GM04503 (cell line): ENCODE results near the gene LMBR1L.
"Not testable (repeated sequence)": the region's sequence is repeated elsewhere in the genome, so short reads cannot be mapped to it uniquely, and the experiment has no call there.

Experiments
- DNase-seq: peaks from one replicate; pipeline ENCODE4 v3.0.0-alpha.2; 2012; ENCODE audit warnings: low read depth

Gene LMBR1L, protein sequence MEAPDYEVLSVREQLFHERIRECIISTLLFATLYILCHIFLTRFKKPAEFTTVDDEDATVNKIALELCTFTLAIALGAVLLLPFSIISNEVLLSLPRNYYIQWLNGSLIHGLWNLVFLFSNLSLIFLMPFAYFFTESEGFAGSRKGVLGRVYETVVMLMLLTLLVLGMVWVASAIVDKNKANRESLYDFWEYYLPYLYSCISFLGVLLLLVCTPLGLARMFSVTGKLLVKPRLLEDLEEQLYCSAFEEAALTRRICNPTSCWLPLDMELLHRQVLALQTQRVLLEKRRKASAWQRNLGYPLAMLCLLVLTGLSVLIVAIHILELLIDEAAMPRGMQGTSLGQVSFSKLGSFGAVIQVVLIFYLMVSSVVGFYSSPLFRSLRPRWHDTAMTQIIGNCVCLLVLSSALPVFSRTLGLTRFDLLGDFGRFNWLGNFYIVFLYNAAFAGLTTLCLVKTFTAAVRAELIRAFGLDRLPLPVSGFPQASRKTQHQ

DNA sequence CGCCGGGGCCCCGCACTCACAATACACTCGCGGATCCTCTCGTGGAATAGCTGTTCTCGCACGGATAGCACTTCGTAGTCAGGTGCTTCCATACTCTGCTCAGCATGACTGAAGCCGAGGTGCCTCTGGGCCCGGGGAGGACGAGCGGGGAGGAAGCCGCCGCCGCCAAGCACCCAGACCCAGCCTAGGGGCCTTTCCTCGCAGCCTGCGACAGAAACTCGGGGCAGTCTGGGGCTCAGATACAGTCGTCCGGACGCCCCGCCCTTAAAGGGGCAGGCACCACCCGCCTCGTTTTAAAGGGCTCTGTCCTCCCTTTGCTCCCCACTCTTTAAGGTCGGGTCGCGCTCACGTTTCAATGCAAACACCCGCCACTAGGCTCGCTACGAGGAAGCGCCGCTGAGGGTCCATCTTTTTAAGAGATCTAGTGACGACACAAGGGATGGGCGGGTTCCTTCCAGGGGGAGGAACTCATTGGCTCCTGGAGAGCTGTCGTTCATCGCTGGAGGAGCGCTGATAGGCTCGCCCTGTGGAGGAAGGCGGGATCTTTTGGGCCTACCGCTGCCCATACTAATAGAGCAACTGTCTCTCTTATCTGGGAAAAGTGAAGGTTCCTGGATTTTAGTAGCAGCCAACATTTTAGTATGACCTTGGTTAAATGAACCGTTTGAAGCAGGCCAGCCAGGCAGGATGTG is at the start of gene LMBR1L:
LMBR1L (minus strand) TSS at position 384 of the 692 bp plus-strand sequence; CDS start at position 92, 292 bp downstream.
- DNase-seq: peak; percentile 93

DNA sequence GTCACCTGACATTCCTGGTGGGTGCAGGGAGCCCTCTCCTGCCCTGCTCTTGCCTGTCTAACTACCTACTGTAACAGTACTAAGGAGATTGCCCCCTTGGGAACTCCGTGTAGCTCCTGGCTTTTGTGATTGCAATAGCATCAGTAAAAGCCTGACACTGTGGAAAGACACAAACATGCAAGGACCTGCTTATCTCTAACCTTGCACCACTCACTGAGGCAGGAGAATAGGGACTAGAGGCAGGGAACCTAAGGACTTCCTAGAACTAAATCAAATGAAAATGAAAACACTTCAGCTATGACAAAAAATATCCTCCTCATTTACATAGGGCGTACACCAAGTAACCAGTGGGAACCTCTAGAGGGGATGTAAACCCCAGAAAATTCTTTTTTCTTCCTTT is 49.8 kb upstream of the LMBR1L start:
- no peak for DNase-seq

DNA sequence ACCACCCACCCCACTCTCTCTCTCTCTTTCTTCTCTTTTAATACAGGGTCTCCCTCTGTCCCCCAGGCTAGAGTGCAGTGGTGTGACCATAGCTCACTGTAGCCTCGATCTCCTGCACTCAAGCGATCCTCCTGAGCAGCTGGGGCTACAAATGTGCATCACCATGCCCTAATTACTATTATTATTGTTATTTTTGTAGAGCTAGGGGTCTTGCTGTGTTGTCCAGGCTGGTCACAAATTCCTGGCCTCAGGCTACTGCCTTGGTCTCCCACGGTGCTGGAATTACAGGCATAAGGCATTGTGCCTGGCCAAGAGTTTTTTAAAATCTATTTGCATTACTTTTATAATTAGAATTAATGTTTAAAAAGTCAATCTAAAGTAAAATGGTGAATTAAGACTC is 43.6 kb upstream of the LMBR1L start:
- DNase-seq: no peak

DNA sequence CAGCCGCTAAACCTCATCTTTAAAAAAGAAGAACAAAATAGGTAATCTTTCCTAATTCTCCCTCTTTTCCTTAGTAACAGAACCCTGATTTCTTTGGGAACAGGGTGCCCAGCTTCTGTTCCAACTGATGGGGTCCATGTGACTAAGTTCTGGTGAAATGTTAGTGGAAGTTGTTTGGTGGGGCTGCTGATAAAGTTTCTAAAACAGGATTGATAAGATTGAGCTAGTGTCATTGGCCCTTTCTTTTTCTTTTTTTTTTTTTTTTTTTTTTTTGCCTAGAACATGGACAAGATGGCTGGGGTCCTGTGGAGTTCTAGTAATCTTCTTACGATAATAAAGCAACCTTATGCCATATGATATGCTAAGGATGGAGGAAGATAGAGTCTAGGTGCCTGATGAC is 36.7 kb upstream of the LMBR1L start:
- no peak for DNase-seq

DNA sequence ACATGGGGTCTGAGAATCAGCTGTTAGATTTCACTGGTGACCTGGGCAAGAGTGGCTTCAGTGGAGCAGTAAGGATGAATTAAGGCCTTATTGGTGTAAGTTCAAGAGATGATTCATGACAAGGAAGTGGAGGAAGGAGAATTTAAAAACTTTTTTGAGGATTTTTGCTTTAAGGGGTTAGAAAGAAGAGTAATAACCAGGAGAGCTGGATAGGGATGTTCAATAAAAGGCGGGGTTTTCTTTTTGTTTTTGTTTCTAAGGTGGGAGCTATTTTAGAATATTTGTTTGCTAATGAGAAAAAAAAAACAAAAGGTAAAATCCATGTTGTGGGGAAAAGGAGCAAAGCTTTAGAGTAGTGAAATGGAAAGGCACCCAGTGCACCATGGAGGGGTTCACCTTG is 35.8 kb upstream of the LMBR1L start:
- no peak for DNase-seq

DNA sequence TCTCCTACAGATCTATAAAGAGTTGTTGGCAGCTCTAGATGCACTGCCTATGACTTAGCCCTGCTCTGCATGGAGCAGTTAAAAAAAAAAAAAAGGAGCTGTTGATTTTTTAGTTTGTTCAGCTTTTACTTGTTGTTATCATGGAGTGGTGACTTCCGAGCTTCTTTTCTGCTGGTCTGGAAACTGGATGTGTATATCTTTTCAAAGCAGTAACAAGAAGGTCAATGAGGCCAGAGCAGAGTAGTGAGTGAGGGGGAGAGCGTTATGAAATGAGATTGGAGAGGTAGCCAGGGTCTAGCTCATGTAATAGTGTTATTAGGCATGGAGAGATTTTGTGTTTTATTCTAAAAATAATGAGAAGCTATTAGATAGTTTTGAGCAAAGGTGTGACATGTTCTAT is 33.7 kb upstream of the LMBR1L start:
- no peak for DNase-seq

DNA sequence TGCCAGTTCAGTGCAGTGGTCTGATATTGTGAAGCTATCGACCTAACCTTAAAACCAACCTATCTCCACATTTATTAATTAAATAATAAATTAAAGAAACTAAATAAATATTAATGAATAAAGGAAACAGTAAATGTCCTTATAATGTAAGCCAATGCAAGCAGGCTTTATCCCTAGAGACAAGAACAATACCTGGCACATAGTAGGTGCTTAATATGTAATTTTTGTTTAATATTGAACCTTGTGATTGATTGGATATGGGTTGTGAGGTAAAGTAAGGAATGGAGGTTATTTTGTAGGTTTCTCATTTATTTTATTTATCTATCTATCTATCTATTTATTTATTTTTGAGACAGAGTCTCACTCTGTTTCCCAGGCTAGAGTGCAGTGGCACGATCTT is 28.4 kb upstream of the LMBR1L start:
- DNase-seq: no peak

DNA sequence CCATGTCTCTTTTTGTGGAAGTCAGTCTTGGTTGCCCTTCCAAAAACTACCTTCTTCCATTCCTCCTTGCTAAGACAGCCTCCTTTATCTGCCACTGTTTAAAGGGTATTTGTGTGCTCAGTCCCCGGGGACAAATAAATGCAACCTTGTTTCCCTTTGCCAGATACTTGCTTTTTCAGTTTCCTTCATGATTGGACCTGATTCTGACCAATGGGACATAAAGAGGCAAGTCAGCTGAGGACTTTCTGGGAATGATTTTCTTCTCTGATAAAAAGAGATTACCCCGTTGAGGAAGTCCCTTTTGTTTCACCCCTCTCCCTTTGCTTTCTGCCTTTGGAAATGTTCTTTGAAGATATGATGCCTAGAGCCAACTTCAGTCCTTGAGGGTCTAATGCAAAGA is 27.9 kb upstream of the LMBR1L start:
- DNase-seq: no peak

DNA sequence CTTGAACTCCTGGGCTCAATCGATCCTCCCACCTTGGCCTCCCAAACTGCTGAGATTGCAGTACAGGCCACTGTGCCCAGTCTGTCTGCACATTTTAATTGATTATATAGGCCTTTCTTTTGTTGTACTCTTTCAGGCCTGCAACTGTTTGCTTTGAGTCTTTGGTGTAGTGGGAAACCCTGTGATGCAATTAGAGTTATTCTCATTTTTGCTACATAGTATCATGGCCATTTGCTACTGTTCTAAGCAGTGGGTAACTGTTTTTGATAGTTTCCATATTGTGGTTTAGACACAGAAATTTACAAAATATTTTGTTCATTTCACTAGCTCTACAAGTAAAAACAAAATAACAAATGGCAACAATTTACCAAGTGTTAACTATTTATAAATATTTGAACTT is 26.8 kb upstream of the LMBR1L start:
- DNase-seq: peak; percentile 11

DNA sequence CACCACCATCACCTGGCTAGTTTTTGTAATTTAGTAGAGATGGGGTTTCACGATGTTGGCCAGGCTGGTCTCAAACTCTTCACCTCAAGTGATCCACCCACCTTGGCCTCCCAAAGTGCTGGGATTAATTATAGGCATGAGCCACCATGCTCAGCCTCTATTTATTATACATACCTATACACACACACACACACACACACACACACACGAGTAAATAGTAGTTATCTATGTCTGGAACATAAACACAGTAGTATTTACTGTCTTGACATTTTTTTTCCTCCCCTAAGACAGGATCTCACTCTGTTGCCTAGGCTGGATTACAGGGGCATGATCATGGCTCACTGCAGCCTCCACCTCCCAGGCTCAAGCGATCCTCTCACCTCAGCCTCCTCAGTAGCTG is 26.4 kb upstream of the LMBR1L start:
- not testable (repeated sequence) for DNase-seq

DNA sequence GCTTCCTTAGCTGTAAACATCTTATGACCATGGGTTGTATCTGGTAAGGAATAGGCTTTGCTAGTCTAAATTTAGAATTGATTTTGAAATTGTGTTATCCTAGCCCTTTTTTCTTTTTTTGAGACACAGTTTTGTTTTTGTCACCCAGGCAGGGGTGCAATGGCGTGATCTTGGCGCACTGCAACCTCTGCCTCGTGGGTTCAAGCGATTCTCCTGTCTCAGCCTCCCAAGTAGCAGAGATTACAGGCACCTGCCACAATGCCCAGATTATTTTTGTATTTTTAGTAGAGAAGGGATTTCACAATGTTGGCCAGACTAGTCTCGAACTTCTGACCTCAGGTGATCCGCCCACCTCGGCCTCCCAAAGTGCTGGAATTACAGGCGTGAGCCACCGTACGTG is 22.9 kb upstream of the LMBR1L start:
- DNase-seq: no peak

DNA sequence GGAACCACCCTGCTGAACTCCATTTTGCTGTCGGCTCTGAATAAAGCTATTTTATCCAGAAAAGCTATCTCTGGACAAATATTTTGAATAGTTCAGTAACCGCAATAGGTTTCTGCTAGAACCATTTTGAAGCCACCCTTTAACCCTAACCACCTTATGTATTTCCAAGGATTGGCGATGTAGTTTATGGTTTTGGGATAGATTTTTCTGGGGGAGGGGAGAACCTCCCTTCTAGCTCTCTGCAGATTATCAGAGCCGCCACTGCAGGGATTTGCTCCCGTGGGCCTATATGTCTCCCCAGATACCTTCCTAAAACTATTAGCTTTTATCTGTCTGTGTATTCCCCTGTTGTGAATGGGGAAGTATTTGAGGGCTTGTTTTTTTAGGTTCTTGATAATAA is 22.4 kb upstream of the LMBR1L start:
- no peak for DNase-seq

DNA sequence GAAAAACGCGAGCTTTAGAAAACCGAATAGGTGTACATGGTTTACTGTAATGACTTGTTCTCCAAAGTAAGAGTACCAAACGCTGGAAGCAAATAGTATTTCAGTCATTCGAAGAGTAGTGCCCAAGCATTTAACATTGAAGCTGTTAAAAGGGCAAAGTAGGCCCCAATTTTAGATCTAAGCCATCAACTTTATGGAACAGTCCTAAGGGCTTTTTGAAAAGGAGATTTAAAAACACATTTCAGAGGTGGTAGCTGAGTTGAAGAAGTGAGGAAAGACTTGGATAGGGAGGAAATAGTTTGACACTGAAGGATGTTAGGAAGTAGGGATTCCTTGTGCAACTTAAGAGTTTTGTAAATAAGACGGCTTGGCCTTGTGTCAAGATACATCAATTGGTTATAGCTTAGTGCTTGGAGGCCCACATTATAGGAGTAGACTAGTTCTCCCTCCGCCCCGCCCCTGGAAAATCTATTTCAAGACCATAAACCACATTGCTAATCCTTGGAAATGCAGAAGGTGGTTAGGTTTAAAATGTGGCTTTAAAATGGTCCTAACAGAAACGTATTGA is 21.3 kb upstream of the LMBR1L start:
- no peak for DNase-seq

DNA sequence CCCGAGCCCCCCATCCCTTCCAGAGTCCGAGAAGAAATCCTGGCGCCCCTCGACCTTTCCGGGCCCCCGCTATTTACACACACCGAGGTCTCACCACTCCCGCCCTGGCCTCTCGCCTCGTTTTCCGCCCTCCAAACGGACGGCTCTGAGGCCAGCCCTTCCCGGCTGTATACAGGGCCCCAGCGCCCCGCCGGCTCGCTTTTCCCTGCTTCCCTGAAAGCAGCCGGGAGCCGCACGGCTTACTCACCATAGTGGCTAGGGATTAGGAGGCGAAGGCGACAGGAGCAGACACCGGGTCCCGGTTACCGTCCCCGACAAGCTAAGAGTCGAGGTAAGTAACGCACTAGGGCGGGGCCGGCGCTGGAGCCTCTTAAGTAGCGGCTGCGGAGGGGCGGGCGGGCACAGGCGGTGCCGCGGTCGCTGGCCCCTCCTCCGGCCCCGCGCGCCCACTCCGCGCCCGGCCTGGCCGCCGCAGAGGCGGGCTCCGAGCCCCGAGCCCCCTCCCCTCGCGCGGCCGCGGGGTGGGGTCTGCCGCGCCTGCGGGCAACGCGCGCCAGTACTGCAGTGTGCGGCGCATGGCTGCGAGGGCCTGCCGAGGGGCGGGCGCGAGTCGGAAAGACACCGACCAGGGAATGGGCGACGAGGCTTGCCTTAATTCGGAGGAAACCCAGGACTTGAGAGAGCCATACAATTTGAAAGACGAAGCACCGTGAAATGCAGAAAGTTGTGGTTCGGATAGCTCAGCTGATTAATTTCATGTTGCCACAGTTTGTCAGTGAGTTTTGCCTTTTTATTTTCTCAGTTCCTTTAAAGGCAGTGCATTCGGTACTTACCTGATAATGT is 20.6 kb upstream of the LMBR1L start, which contains the start of gene TUBA1B:
TUBA1B (minus strand) TSS at position 345 of the 843 bp plus-strand sequence; CDS start at position 250, 95 bp downstream.
- no peak for DNase-seq

DNA sequence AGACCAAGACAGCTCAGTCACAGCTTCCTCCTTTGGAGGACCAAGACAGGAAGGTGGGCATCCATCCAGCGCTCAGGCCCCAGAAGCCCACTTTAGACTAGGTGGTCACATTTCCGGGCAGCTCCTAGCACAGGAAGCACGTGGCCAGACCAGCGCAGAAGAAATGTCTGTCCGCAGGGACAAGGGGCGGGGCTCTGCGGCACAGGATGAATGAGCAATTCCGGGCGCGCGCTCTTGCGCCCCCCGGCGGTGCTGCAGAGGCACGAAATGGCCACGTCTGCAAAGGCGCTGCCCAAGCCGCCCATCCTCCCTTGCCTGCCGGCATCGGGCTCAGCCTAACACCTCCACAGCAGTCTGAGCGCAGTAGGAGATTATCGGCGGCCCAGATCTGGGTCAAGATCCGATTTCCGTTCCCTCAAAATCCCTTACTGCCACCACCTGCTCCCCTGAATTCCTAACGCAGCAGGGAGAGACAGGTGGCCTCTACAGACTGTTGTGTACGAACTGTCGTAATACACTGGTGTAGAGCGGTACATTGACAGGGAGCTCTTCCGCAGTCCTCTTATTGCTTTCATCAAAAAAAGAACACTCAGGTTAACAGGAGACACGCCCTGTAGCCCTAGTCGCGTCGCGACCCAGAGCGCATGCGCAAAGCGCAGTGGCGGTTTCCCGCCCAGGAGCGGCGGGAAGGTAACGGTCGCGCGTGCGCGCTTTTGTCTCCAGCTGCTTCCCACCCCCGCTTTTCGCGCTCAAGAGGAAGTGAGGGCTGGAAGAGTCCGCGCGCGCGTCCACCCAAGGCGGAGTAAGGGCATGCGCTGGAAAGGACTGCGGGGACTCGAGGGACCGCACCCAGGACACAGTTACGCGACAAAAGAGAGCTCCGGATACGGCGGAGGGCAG is 19.8 kb upstream of the LMBR1L start:
- DNase-seq: peak; percentile 54

DNA sequence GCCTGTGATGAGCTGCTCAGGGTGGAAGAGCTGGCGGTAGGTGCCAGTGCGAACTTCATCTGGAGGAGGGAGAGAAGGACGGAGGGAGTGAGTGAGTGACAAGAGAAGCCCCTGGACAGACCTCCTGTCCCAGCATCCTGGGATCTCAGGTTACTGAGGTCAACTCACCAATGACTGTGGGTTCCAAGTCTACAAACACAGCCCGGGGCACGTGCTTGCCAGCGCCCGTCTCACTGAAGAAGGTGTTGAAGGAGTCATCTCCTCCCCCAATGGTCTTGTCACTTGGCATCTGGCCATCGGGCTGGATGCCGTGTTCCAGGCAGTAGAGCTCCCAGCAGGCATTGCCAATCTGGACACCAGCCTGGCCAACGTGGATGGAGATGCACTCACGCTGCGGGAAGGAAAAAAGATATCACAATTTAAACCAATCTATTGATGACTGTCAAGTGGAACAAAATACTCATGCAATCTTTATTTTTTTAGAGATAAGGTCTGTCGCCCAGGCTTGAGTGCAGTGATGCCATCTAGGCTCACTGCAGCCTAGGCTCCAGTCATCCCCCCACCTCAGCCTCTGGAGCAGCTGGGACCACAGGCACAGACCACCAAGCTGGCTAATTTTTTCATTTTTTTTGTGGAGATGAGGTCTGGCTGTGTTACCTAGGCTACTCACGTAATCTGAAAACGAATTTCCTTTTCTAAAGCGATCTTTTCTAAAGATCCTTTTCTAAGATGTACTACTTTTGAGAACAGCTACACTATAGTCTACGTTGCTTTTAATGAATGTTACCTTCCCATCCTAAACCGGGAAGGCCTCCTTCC is 18.9 kb upstream of the LMBR1L start:
- no peak for DNase-seq

DNA sequence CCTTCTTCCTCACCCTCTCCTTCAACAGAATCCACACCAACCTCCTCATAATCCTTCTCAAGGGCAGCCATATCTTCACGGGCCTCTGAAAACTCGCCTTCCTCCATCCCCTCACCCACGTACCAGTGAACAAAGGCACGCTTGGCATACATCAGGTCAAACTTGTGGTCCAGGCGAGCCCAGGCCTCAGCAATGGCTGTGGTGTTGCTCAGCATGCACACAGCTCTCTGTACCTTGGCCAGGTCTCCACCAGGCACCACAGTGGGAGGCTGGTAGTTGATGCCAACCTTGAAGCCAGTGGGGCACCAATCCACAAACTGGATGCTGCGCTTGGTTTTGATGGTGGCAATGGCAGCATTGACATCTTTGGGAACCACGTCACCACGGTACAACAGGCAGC is 17.3 kb upstream of the LMBR1L start:
- not testable (repeated sequence) for DNase-seq

DNA sequence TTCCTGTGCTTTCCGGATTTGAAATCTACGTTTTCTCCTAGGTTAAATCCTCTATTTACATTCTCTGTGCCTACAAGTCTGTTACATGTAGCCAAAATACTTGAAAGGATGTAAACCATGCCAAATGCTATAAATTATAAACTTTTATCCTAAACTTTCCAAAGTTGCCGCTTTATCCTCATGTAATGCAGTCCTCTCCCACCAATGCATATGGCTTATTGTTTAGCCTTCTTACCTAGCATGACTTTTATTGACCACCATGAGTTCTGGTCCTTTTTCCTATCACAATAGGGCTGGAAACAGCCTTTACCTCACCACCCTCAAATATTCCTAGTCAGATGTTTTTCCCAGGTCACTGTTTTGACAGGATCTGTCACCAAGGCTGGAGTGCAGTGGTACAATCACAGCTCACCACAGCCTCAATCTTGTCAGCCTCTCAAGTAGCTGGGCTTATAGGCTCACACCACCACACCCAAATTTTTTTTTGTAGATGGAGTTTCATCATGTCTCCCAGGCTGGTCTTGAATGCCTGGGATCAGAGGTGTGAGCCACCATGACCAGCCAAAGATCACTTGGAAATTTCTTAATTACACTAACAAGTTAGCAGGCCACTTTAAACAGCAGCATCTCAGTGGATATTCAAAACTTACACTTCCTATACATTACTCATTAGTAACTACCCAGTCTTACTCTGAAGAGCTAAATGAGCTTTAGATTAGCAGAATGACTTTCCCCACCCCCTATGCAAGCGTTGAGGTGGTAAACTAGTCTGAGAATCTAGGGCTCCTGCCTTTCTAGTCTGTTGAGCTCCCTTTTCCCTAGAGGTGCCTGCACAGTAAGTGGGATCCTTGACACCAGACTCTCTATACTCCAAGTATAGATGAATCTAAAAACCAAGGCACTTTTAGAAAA is 16.5 kb upstream of the LMBR1L start:
- DNase-seq: no peak
